SU-DHL-6 (cell line): ENCODE data around the gene TACR1.

Experiments
- EZH2phosphoT487 ChIP-seq: fragments of 200-600 bp; sonication (generic), shearing (Covaris generic); conservative IDR thresholded peaks from 2 replicates; pipeline ENCODE4 v1.6.1; 2018; ENCODE audit warnings: mild to moderate bottlenecking, antibody characterized with exemption, low read length, moderate library complexity, mixed read lengths
- TF ChIP-seq, protein P1 (sequence below): fragments of 200-600 bp; sonication (generic); IDR thresholded peaks from one replicate; pipeline ENCODE4 v1.5.1; 2017; ENCODE audit warnings: antibody characterized with exemption, mild to moderate bottlenecking, low read length, moderate library complexity; ENCODE audit not compliant: insufficient read depth, poor library complexity, severe bottlenecking

DNA sequence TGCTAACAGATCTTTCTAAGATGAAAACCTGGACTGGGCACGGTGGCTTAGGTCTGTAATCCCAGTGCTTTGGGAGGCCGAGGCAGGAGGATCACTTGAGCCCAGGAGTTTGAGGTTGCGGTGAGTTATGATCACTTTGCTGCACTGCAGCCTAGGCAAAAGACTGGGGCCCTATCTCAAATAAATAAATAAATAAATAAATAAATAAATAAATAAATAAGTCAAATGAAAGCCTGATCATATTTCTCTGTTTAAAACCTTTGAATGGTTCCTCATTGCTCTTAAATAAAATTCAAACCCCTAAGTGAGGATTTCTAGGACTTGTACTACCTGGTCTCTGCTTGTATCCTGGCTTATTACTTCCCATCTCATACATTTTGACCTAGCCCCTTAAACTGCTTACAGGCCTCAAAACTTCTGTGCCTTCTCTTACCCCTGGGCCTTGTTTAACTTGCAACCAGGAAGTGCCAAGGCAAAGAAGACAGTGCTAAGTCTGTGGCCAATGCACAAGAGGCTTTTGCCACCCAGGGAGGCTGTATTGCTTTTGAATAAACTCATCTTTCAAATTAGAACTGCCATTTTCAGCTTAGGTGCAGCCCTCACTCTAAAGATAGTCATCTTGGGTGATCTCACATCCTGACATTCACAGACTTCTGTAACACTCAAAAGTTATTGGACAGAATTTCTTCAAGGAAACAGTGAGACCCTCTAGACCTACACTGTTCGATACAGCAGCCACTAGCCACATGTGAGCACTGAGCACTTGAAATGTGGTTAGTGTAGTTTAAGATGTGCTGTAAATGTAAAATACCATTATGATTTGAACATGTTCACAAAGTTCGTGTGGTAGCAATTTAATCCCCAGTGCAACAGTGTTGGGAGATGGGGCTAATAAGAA is 167.2 kb downstream of the TACR1 start:
- TF ChIP-seq, protein P1, sequence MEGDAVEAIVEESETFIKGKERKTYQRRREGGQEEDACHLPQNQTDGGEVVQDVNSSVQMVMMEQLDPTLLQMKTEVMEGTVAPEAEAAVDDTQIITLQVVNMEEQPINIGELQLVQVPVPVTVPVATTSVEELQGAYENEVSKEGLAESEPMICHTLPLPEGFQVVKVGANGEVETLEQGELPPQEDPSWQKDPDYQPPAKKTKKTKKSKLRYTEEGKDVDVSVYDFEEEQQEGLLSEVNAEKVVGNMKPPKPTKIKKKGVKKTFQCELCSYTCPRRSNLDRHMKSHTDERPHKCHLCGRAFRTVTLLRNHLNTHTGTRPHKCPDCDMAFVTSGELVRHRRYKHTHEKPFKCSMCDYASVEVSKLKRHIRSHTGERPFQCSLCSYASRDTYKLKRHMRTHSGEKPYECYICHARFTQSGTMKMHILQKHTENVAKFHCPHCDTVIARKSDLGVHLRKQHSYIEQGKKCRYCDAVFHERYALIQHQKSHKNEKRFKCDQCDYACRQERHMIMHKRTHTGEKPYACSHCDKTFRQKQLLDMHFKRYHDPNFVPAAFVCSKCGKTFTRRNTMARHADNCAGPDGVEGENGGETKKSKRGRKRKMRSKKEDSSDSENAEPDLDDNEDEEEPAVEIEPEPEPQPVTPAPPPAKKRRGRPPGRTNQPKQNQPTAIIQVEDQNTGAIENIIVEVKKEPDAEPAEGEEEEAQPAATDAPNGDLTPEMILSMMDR: no peak
- no peak for TF ChIP-seq EZH2phosphoT487
